CD4-positive, alpha-beta T cell treated with Interleukin-10 for 1 hour (primary cell): ENCODE data around the gene PXK.

Source experiments
- DNase-seq: peaks from one replicate; pipeline ENCODE4 v3.0.0-alpha.2; 2020

The PXK gene

GRCh38 chr3:58470363-58471024 is 137.8 kb downstream of the PXK start:
- DNase-seq = no peak

- DNase-seq = peak; percentile 48
Observed at GRCh38 chr3:58471025-58471887, 138.6 kb downstream of the PXK start.

GRCh38 chr3:58473275-58473674 is 140.6 kb downstream of the PXK start:
- DNase-seq = no peak

- no peak for DNase-seq
Observed at GRCh38 chr3:58474348-58474911, 141.7 kb downstream of the PXK start.

GRCh38 chr3:58474967-58475578 is 142.4 kb downstream of the PXK start:
- DNase-seq = no peak
